Panc1 (cell line): Measurements from ENCODE around the gene ALOX5AP. TPM values are rescaled to one million over a fixed set of nuclear protein-coding genes. Genes with fewer than 3 reads are reported as not detected.

Experiments
- ATAC-seq: fragments of 200-7000 bp; cut with Tn5 transposase; 2 replicates; pipeline ENCODE4 v1.9.1; 2020; ENCODE audit warnings: mild to moderate bottlenecking, moderate library complexity
- BruUV-seq: library from RNA; stranded (reverse); fragments of 400-500 nt; replicated peaks from 2 replicates; lab custom pipeline; 2021; lab: Mats Ljungman, UMichigan
- CTCF ChIA-PET: fragments of 300-600 bp; sonication (Branson Sonifier 250); formaldehyde crosslinking; loops from one replicate; lab custom pipeline; 2022; ENCODE audit warnings: antibody characterized with exemption; lab: Charles Lee
- POLR2A ChIA-PET: fragments of 300-600 bp; sonication (Branson Sonifier 250); formaldehyde crosslinking; loops from one replicate; lab custom pipeline; 2022; ENCODE audit warnings: antibody characterized with exemption; lab: Charles Lee
- DNase-seq: peaks from one replicate; pipeline ENCODE4 v3.0.0-alpha.2; 2010; ENCODE audit warnings: low read depth, low spot score
- H3K27ac ChIP-seq: 2 replicates; pipeline ENCODE4 v1.5.1; 2011; ENCODE audit warnings: mild to moderate bottlenecking, low read length, inconsistent platforms
- H3K27me3 ChIP-seq: fragments of 200-500 bp; sonication (Bioruptor generic); 2 replicates; pipeline ENCODE4 v1.6.0; 2014; ENCODE audit warnings: low read length, inconsistent platforms; ENCODE audit not compliant: control insufficient read depth, insufficient read depth
- H3K36me3 ChIP-seq: fragments of 200-500 bp; sonication (Bioruptor generic); 2 replicates; pipeline ENCODE4 v1.5.1; 2014; ENCODE audit warnings: inconsistent platforms, mild to moderate bottlenecking, low read length, moderate library complexity; ENCODE audit not compliant: control insufficient read depth, insufficient read depth
- H3K4me1 ChIP-seq: 2 replicates; pipeline ENCODE4 v1.5.1; 2011; ENCODE audit warnings: inconsistent platforms, mild to moderate bottlenecking, low read length, moderate library complexity; ENCODE audit not compliant: control insufficient read depth, insufficient read depth
- H3K4me3 ChIP-seq, 2 experiments: 2 replicates each; pipeline ENCODE4 v1.5.1; 2011 to 2012; ENCODE audit warnings: low read depth in 2 of 2, low read length in 2 of 2, mild to moderate bottlenecking in 2 of 2, inconsistent platforms in 1 of 2, moderate library complexity in 1 of 2
- H3K9me3 ChIP-seq: fragments of 200-500 bp; sonication (Bioruptor generic); 2 replicates; pipeline ENCODE4 v1.5.1; 2014; ENCODE audit warnings: low read depth, mild to moderate bottlenecking, inconsistent platforms, low read length, moderate library complexity; ENCODE audit not compliant: control insufficient read depth, insufficient read depth
- CTCF ChIP-seq: fragments of 450-650 bp; IDR thresholded peaks from 2 replicates; pipeline ENCODE4 v1.5.1; 2017; ENCODE audit warnings: mild to moderate bottlenecking
- POLR2AphosphoS5 ChIP-seq: IDR thresholded peaks from 2 replicates; pipeline ENCODE4 v1.6.1; 2012; ENCODE audit warnings: mild to moderate bottlenecking, low read depth, low read length, moderate library complexity
- REST ChIP-seq, 2 experiments: IDR thresholded peaks; 2 replicates each; pipeline ENCODE4 v1.6.1; 2011 to 2012; ENCODE audit warnings: low read depth in 2 of 2, control low read depth in 1 of 2, low read length in 1 of 2, mild to moderate bottlenecking in 1 of 2, moderate library complexity in 1 of 2; ENCODE audit not compliant: insufficient read depth in 1 of 2
- SIN3A ChIP-seq: IDR thresholded peaks from 2 replicates; pipeline ENCODE4 v1.6.1; 2012; ENCODE audit warnings: low read depth, mild to moderate bottlenecking, low read length, moderate library complexity, borderline replicate concordance; ENCODE audit not compliant: insufficient read depth
- TCF7L2 ChIP-seq: IDR thresholded peaks from 2 replicates; pipeline ENCODE4 v1.6.1; 2011; ENCODE audit warnings: mild to moderate bottlenecking, low read depth, low read length, inconsistent platforms
- in situ Hi-C: cut with HindIII; loops from 2 replicates; pipeline ENCODE4 v1.10.0; 2016; ENCODE audit warnings: low sequenced_read_pairs, low pct_unique_long_range_greater_than_20kb
- intact Hi-C: fragments of 100-400 bp; cut with micrococcal nuclease; formaldehyde crosslinking; loops from one replicate; pipeline ENCODE4 v1.10.0; 2022; ENCODE audit not compliant: unreplicated experiment
- total RNA-seq: library from RNA; stranded (reverse); gene quantifications from one replicate; pipeline ENCODE4 v1.2.1, GENCODE V29; 2021; ENCODE audit not compliant: unreplicated experiment

Gene ALOX5AP
- total RNA-seq, 1 experiment from 2014 or later, result 2.1 TPM

GRCh38 chr13:30739237-30739528 lies 3.8 kb downstream of the ALOX5AP start:
- Histone ChIP-seq H3K27ac (peak overlapping the region; percentile 91), H3K36me3 (no peaks in the 10 kb centered on the region), H3K9me3 (no peaks in the 10 kb centered on the region), H3K4me1 (peaks cover 51% of the 10 kb centered on the region), H3K27me3 (no peaks in the 10 kb centered on the region), H3K4me3 (no peak overlapping the region)
- no peak for TF ChIP-seq POLR2AphosphoS5
- no peak for TF ChIP-seq CTCF
- TF ChIP-seq SIN3A, result no peak
- TF ChIP-seq TCF7L2, result no peak
- no peak for TF ChIP-seq REST (IDR thresholded peaks at IDR 0.05; ENCODE audit: insufficient read depth in 1 of 2, low read depth in 2 of 2, low read length in 1 of 2)
- ChIA-PET CTCF (interaction anchor here (0.6 kb wide), 1 partner anchor 162 kb away, joined by 3 read pairs; no protein-coding TSS in a partner anchor), POLR2A (no interaction called here)
- DNase-seq (no peak), ATAC-seq (no peak)
- intact Hi-C loops (no loop called here), in situ Hi-C loops (no loop called here)
- BruUV-seq, result no TSS peak

DNA sequence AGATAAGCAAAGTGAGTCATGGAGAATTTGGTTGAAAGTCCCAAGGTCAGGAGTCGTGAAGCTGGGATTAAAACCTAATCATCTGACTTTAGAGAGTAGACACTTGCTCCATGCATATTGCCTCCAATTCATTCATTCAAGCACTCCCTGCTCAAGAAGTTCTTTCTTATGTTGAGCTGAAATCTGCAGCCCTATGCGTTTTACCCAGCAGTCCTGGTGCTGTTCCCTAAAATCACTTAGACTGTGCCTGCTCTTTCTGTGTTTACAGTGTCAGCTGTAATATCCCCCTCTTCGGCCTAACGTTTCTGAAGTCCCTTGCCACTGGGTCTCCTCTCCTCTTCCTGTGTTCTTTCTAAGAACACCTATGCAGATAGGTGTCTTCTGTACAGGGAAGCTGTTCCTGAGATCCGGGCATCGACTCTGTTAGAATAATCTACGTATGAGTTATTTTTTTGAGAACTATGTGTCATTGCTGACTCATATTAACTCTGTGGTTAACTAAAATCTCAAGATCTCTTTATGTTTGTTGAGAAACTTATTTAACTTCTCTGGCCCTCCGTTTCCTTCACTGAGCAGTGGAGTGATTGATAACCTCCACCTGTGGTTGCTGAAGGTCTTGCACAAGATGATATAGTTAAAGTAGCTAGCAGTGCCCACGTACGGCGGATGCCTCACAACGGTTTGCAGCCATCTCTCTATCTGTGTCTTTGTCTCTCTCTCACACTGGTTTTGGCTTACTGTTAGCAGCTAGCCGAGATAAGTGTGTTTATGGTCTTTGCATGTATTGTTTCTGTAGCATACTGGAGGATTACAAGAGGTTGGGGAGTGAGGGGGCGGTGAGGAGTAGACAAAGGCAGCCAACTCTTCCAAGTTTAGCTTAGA lies 4.7 kb downstream of the ALOX5AP start:
- POLR2A ChIA-PET, result interaction anchor here (0.6 kb wide), 1 partner anchor 128 kb away, joined by 3 read pairs; no protein-coding TSS in a partner anchor
- Histone ChIP-seq H3K9me3 (no peaks in the 10 kb centered on the region), H3K27me3 (no peaks in the 10 kb centered on the region), H3K36me3 (no peaks in the 10 kb centered on the region), H3K4me1 (peaks cover 48% of the 10 kb centered on the region), H3K4me3 (peak overlapping the region; percentile 9 to 35; a peak in 2 of 4 replicates), H3K27ac (peak overlapping the region; percentile 91)
- CTCF ChIA-PET, result interaction anchor here (0.6 to 1.2 kb wide), 2 partner anchors 52 to 163 kb away, joined by 3 read pairs; no protein-coding TSS in a partner anchor
- intact Hi-C loops (loop anchor here (10.0 kb wide), 1 partner anchor 55 kb away; no protein-coding TSS in a partner anchor), in situ Hi-C loops (no loop called here)
- peak; percentile 76 for ATAC-seq
- TF ChIP-seq TCF7L2 (0 out of 2 replicates have a peak, but pooled peaks have one; percentile 23), CTCF (no peak)
- DNase-seq, result no peak
- BruUV-seq, result no TSS peak
